Activated naive CD8-positive, alpha-beta T cell treated with anti-CD3 and anti-CD28 coated beads, Interleukin-2, amount 10 ng/mL, durations not matched to agents 7 days and 5 days (primary cell): ENCODE data around the gene WNK1. TPM values are rescaled to one million over a fixed set of nuclear protein-coding genes. Genes with fewer than 3 reads are reported as not detected.

Experiments
- ATAC-seq: fragments of 150-1000 bp; cut with Tn5 transposase; one replicate; pipeline ENCODE4 v1.10.0; 2021; ENCODE audit warnings: low read depth, moderate library complexity
- POLR2A ChIA-PET: fragments of 350-600 bp; sonication (Branson Sonifier 250); formaldehyde crosslinking; loops from one replicate; lab custom pipeline; 2021; ENCODE audit warnings: antibody characterized with exemption; lab: Charles Lee
- DNase-seq: peaks from one replicate; pipeline ENCODE4 v3.0.0; 2021
- H3K27ac Mint-ChIP-seq: one replicate; pipeline ENCODE4 v1.8.0; 2022; ENCODE audit warnings: mild to moderate bottlenecking, mixed read lengths
- H3K27me3 Mint-ChIP-seq: one replicate; pipeline ENCODE4 v1.8.0; 2022; ENCODE audit warnings: mild to moderate bottlenecking, moderate library complexity, mixed read lengths
- H3K36me3 Mint-ChIP-seq: one replicate; pipeline ENCODE4 v1.8.0; 2021; ENCODE audit warnings: mild to moderate bottlenecking, mixed read lengths
- H3K4me1 Mint-ChIP-seq: one replicate; pipeline ENCODE4 v1.8.0; 2021; ENCODE audit warnings: mixed read lengths
- H3K4me3 Mint-ChIP-seq: one replicate; pipeline ENCODE4 v1.8.0; 2022; ENCODE audit warnings: mild to moderate bottlenecking, moderate library complexity, mixed read lengths
- H3K9me3 Mint-ChIP-seq: one replicate; pipeline ENCODE4 v1.8.0; 2021; ENCODE audit warnings: mixed read lengths
- total RNA-seq, 2 experiments: library from RNA; stranded (reverse); gene quantifications; one replicate each; pipeline ENCODE4 v1.2.3, GENCODE V29; 2021

Gene WNK1
- total RNA-seq, 2 experiments from 2014 or later, result 201 to 204 TPM

DNA sequence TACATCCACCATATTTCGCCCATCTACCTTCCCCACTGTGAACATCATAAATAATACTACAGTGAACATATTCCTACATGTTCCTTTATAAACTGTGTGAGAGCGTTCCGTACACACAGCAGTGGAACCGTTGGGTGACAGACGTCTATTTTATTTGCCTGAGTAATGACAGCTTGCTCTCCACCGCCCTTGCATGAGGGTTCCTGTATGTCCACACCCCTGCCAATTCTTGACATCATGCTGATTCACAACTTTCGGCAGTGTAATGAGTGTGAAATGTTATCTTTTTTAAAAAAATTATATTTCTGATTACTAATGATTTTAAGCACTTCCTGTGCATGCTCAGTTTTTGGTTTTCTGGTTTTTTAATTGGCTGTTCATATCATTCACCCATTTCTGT is 201.4 kb downstream of the WNK1 start:
- POLR2A ChIA-PET, result no interaction called here
- Mint-ChIP-seq H3K4me3 (no peak overlapping the region), H3K9me3 (no peaks in the 10 kb centered on the region), H3K27ac (no peak overlapping the region), H3K36me3 (no peaks in the 10 kb centered on the region), H3K4me1 (no peaks in the 10 kb centered on the region), H3K27me3 (peaks cover 4% of the 10 kb centered on the region)
- no peak for ATAC-seq
- no peak for DNase-seq

DNA sequence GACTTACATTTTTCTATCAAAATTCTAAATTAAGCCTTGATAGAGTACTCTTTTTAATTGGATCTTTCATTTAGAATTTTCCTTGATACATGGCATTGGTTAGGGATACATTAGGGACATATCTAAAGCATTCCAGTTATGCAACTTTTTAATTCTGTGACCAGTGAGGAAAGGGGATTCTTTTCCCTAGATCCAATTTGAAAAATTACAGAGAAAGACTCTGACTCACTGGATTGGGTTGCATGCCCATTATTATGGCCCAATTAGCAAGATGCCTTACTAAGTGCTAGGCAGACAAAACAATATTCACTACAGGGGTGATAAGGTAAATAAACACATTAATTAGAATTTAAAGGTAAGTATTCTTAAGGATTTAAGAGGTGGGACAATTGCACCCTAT is 202.4 kb downstream of the WNK1 start:
- POLR2A ChIA-PET, result no interaction called here
- ATAC-seq (no peak), DNase-seq (no peak)
- Mint-ChIP-seq H3K9me3 (no peaks in the 10 kb centered on the region), H3K36me3 (no peaks in the 10 kb centered on the region), H3K4me3 (no peak overlapping the region), H3K4me1 (no peaks in the 10 kb centered on the region), H3K27ac (no peak overlapping the region), H3K27me3 (peaks cover 4% of the 10 kb centered on the region)

DNA sequence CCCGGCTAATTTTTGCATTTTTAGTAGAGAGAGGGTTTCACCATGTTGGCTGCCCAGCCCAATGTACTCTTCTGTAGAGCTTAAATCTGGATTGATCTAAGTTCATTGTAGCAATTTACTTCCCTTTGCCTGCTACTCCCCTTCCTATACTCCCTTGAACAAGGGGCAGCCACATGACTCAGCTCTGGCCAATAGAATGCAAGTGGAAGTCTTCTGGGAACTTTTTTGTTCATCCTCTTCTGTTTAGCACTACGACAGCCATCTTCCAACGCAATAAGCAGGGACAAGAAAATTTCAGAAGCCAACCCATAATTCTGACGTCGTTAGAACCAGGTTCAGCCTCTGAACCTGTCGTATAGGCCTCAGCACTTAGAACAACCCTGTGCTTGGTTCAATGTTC is 203.6 kb downstream of the WNK1 start:
- ATAC-seq, result no peak
- POLR2A ChIA-PET, result no interaction called here

DNA sequence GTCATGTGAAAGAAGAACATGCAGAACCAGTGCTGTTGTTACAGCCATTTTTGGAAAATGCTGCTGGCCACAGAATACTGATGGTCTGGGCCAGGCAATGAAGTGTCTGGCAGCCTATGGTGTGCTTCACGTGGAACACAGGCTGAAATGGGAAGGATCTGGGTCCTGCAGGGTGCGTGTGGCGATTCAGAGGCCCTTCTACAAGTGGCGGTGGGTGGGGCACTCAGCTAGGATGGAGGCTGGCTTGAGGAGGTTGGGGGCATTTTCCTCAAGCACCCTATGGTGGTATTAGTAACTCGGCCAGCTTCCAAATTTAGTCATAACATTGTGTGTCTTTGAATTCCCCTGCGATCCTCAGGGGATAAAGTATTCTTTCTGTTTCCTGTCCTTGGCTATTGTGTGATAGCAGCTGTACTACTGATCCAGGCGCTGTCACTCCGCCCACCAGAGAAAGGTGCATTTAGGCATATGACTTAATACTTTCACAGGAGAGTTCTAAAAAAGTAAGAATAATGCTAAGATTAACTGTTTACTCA is 206.3 kb downstream of the WNK1 start:
- no peak overlapping the region for H3K4me3 Mint-ChIP-seq
- POLR2A ChIA-PET, result no interaction called here
- no peak for DNase-seq
- H3K4me1 Mint-ChIP-seq, result peaks cover 8% of the 10 kb centered on the region
- H3K36me3 Mint-ChIP-seq, result no peaks in the 10 kb centered on the region
- H3K27me3 Mint-ChIP-seq, result peaks cover 4% of the 10 kb centered on the region
- ATAC-seq, result no peak
- no peak overlapping the region for H3K27ac Mint-ChIP-seq
- no peaks in the 10 kb centered on the region for H3K9me3 Mint-ChIP-seq

More for the DNA sequence above, 203.6 kb downstream of the WNK1 start:
- no peaks in the 10 kb centered on the region for H3K36me3 Mint-ChIP-seq
- DNase-seq, result no peak
- H3K9me3 Mint-ChIP-seq, result no peaks in the 10 kb centered on the region
- no peak overlapping the region for H3K27ac Mint-ChIP-seq
- H3K4me3 Mint-ChIP-seq, result no peak overlapping the region
- peaks cover 4% of the 10 kb centered on the region for H3K27me3 Mint-ChIP-seq
- H3K4me1 Mint-ChIP-seq, result no peaks in the 10 kb centered on the region

Other genes starting within 250 kb of the WNK1 start
- gene NINJ2, start 89.1 kb upstream of the WNK1 start, total RNA-seq, result 1 to 10 TPM; 5.4 to 7.8 TPM
- 10 to 100 TPM; 15.9 to 17.9 TPM for gene RAD52, start 197.1 kb downstream of the WNK1 start, total RNA-seq
- 10 to 100 TPM; 24.0 to 30.3 TPM for gene ERC1, start 238.6 kb downstream of the WNK1 start, total RNA-seq